Limb (tissue), 2 donors: ENCODE data around the gene DDX39A.

ENCODE experiments used
- DNase-seq, 2 donors: peaks; one replicate each; pipeline ENCODE4 v3.0.0-alpha.2; 2016; ENCODE audit errors: extremely low spot score in 2 of 2

Gene DDX39A

GRCh38 chr19:14434543-14435319 is 15.6 kb upstream of the DDX39A start:
- no peak for DNase-seq

- DNase-seq = peak in 1 of 2 donors; percentile 58
Measured at GRCh38 chr19:14433554-14434501, 14.7 kb upstream of the DDX39A start.

GRCh38 chr19:14432791-14433553 is 13.8 kb upstream of the DDX39A start, which contains the start of gene PKN1:
PKN1 (plus strand) TSS chr19:14433306; CDS start chr19:14433522, 216 bp downstream.
- DNase-seq = peak; percentile 51 to 81

GRCh38 chr19:14430712-14431111 is 11.6 kb upstream of the DDX39A start:
- DNase-seq = no peak

GRCh38 chr19:14428882-14429416 is 9.8 kb upstream of the DDX39A start:
- DNase-seq = no peak

- DNase-seq = no peak
Measured at GRCh38 chr19:14427461-14427860, 8.3 kb upstream of the DDX39A start.

- no peak for DNase-seq
Measured at GRCh38 chr19:14425696-14426138, 6.6 kb upstream of the DDX39A start.

GRCh38 chr19:14418856-14419105 is 360 bp downstream of the DDX39A start:
- no peak for DNase-seq

- no peak for DNase-seq
Measured at GRCh38 chr19:14416817-14417231, 2.3 kb downstream of the DDX39A start.

- DNase-seq = no peak
Measured at GRCh38 chr19:14414926-14415690, 4.0 kb downstream of the DDX39A start.

GRCh38 chr19:14413693-14414181 is 5.4 kb downstream of the DDX39A start:
- DNase-seq = peak in 1 of 2 donors; percentile 43

- DNase-seq = no peak
Measured at GRCh38 chr19:14412996-14413692, 6.0 kb downstream of the DDX39A start.

GRCh38 chr19:14412324-14412995 is 6.7 kb downstream of the DDX39A start:
- no peak for DNase-seq

- DNase-seq = no peak
Measured at GRCh38 chr19:14411938-14412245, 7.2 kb downstream of the DDX39A start.

- DNase-seq = no peak
Measured at GRCh38 chr19:14411161-14411937, 7.8 kb downstream of the DDX39A start.

- DNase-seq = no peak
Measured at GRCh38 chr19:14410091-14411051, 8.8 kb downstream of the DDX39A start.
